Measurements from ENCODE around the gene CRYBG1. TPM values are rescaled to one million over a fixed set of nuclear protein-coding genes. Genes with fewer than 3 reads are reported as not detected.

CRYBG1 gene
- total RNA-seq, 2 experiments from 2014 or later: 20.8 to 21.1 TPM

- Mint-ChIP-seq H3K4me1 (ENCODE audit: low read depth) (peaks cover 12% of the 10 kb centered on the region), H3K27me3 (no peaks in the 10 kb centered on the region), H3K9me3 (no peaks in the 10 kb centered on the region), H3K36me3 (ENCODE audit: low read depth) (peaks cover 5% of the 10 kb centered on the region), H3K4me3 (no peak overlapping the region), H3K27ac (no peak overlapping the region)
- ATAC-seq (no peak), DNase-seq (no peak)
- intact Hi-C loops (cut with micrococcal nuclease): no loop called here
- ChIA-PET CTCF (interaction anchor here (1.2 to 7.6 kb wide), 3 partner anchors 8 to 380 kb away, joined by 3 to 39 read pairs (median 5); no protein-coding TSS in a partner anchor), POLR2A (no interaction called here)
- no peak for TF ChIP-seq CTCF (IDR thresholded peaks at IDR 0.05)
Observed at GRCh38 chr6:106617302-106617701, 256.8 kb downstream of the CRYBG1 start.

- H3K27me3 Mint-ChIP-seq: no peaks in the 10 kb centered on the region
Observed at GRCh38 chr6:106617857-106618256, 257.3 kb downstream of the CRYBG1 start.

GRCh38 chr6:106618324-106618723, 257.8 kb downstream of the CRYBG1 start:
- no peaks in the 10 kb centered on the region for H3K27me3 Mint-ChIP-seq
- ChIA-PET CTCF (interaction anchor here (0.6 to 7.6 kb wide), 3 partner anchors 9 to 379 kb away, joined by 3 to 39 read pairs (median 3); no protein-coding TSS in a partner anchor), POLR2A (no interaction called here)
- no peak for TF ChIP-seq CTCF (IDR thresholded peaks at IDR 0.05)
- peaks cover 3% of the 10 kb centered on the region for H3K4me1 Mint-ChIP-seq (ENCODE audit: low read depth)
- intact Hi-C loops (cut with micrococcal nuclease): no loop called here
- no peak for DNase-seq
- no peak overlapping the region for H3K27ac Mint-ChIP-seq
- no peak overlapping the region for H3K4me3 Mint-ChIP-seq
- H3K36me3 Mint-ChIP-seq (ENCODE audit: low read depth): peaks cover 14% of the 10 kb centered on the region
- ATAC-seq: no peak
- no peaks in the 10 kb centered on the region for H3K9me3 Mint-ChIP-seq

More at GRCh38 chr6:106617857-106618256, 257.3 kb downstream of the CRYBG1 start:
- no peak for DNase-seq
- no peaks in the 10 kb centered on the region for H3K9me3 Mint-ChIP-seq
- H3K27ac Mint-ChIP-seq: no peak overlapping the region
- ChIA-PET CTCF (interaction anchor here (0.6 to 7.6 kb wide), 4 partner anchors 9 to 380 kb away, joined by 3 to 39 read pairs (median 4); no protein-coding TSS in a partner anchor), POLR2A (no interaction called here)
- H3K4me3 Mint-ChIP-seq: no peak overlapping the region
- H3K36me3 Mint-ChIP-seq (ENCODE audit: low read depth): peaks cover 11% of the 10 kb centered on the region
- no peak for TF ChIP-seq CTCF (IDR thresholded peaks at IDR 0.05)
- H3K4me1 Mint-ChIP-seq (ENCODE audit: low read depth): peaks cover 8% of the 10 kb centered on the region
- intact Hi-C loops (cut with micrococcal nuclease): no loop called here
- no peak for ATAC-seq

- no peak for DNase-seq
- POLR2A ChIA-PET: interaction anchor here (0.9 kb wide), 1 partner anchor 9 kb away, joined by 3 read pairs; no protein-coding TSS in a partner anchor
- Mint-ChIP-seq H3K27me3 (no peaks in the 10 kb centered on the region), H3K4me1 (ENCODE audit: low read depth) (peaks cover under 1% of the 10 kb centered on the region), H3K27ac (no peak overlapping the region), H3K9me3 (no peaks in the 10 kb centered on the region), H3K36me3 (ENCODE audit: low read depth) (peaks cover 10% of the 10 kb centered on the region), H3K4me3 (no peak overlapping the region)
- no peak for TF ChIP-seq CTCF (IDR thresholded peaks at IDR 0.05)
- CTCF ChIA-PET: interaction anchor here (1.1 to 7.6 kb wide), 2 partner anchors 10 to 11 kb away, joined by 3 to 39 read pairs; no protein-coding TSS in a partner anchor
- ATAC-seq: no peak
- intact Hi-C loops (cut with micrococcal nuclease): no loop called here
Observed at GRCh38 chr6:106619223-106619622, 258.7 kb downstream of the CRYBG1 start.

GRCh38 chr6:106620931-106621672, 260.6 kb downstream of the CRYBG1 start:
- POLR2A ChIA-PET: no interaction called here
- H3K27me3 Mint-ChIP-seq: no peaks in the 10 kb centered on the region
- CTCF ChIA-PET: interaction anchor here (0.9 to 7.6 kb wide), 2 partner anchors 12 to 359 kb away, joined by 3 to 39 read pairs; no protein-coding TSS in a partner anchor
- no peak overlapping the region for H3K4me3 Mint-ChIP-seq
- H3K27ac Mint-ChIP-seq: no peak overlapping the region
- H3K4me1 Mint-ChIP-seq (ENCODE audit: low read depth): peaks cover 3% of the 10 kb centered on the region
- ATAC-seq: no peak
- no peak for TF ChIP-seq CTCF (IDR thresholded peaks at IDR 0.05)
- peaks cover 10% of the 10 kb centered on the region for H3K36me3 Mint-ChIP-seq (ENCODE audit: low read depth)
- H3K9me3 Mint-ChIP-seq: no peaks in the 10 kb centered on the region
- intact Hi-C loops (cut with micrococcal nuclease): no loop called here
- no peak for DNase-seq

All from activated CD8-positive, alpha-beta T cell treated with anti-CD3 and anti-CD28 coated beads for 36 hours (primary cell).